HEK293 (cell line): ENCODE data around the gene RPS19.

ENCODE experiments used
- CTCF ChIA-PET: fragments of 350-600 bp; formaldehyde crosslinking; extraction: SDS; loops from one replicate; lab custom pipeline; 2021; ENCODE audit warnings: antibody characterized with exemption; lab: Yijun Ruan, JAX
- POLR2A ChIA-PET: fragments of 300-600 bp; formaldehyde crosslinking; extraction: SDS; loops from one replicate; lab custom pipeline; 2020; ENCODE audit warnings: antibody characterized with exemption, inconsistent platforms; lab: Yijun Ruan, JAX
- H3K27ac ChIP-seq: fragments of 200-500 bp; sonication (Bioruptor generic); 2 replicates; pipeline ENCODE4 v1.5.1; 2014; ENCODE audit warnings: low read depth, low read length, control low read depth, inconsistent platforms; ENCODE audit errors: extremely low read depth
- H3K36me3 ChIP-seq, 2 experiments: fragments of 200-500 bp in 1 of 2; sonication (Bioruptor generic) in 1 of 2; 1 replicate in 1 of 2; 2 replicates in 1 of 2; pipeline ENCODE4 v1.5.1; 2014 to 2017; ENCODE audit warnings: inconsistent platforms in 2 of 2, low read length in 2 of 2; ENCODE audit not compliant: control insufficient read depth in 2 of 2, insufficient read depth in 1 of 2
- H3K4me1 ChIP-seq: fragments of 200-500 bp; sonication (Bioruptor generic); 2 replicates; pipeline ENCODE4 v1.5.1; 2014; ENCODE audit warnings: mild to moderate bottlenecking, low read length, inconsistent platforms; ENCODE audit not compliant: control insufficient read depth, insufficient read depth
- H3K4me3 ChIP-seq: 2 replicates; pipeline ENCODE4 v1.5.1; 2011; ENCODE audit warnings: low read depth, mild to moderate bottlenecking, control low read depth, low read length, moderate library complexity
- H3K9me3 ChIP-seq: fragments of 200-500 bp; sonication (Bioruptor generic); 2 replicates; pipeline ENCODE4 v1.5.1; 2014; ENCODE audit warnings: low read depth, low read length, inconsistent platforms; ENCODE audit not compliant: control insufficient read depth, insufficient read depth
- OSR2 ChIP-seq: fragments of 450-650 bp; formaldehyde crosslinking; IDR thresholded peaks from 2 replicates; pipeline ENCODE4 v1.5.1; 2016; ENCODE audit warnings: missing biosample characterization, missing genetic modification characterization
- SP7 ChIP-seq: fragments of 450-650 bp; formaldehyde crosslinking; IDR thresholded peaks from 2 replicates; pipeline ENCODE4 v1.5.1; 2016; ENCODE audit warnings: missing biosample characterization, missing genetic modification characterization
- ZFHX2 ChIP-seq: fragments of 450-650 bp; formaldehyde crosslinking; conservative IDR thresholded peaks from 2 replicates; pipeline ENCODE4 v1.5.1; 2016; ENCODE audit warnings: missing biosample characterization, missing genetic modification characterization
- ZNF184 ChIP-seq: fragments of 450-650 bp; IDR thresholded peaks from 2 replicates; pipeline ENCODE4 v1.5.1; 2018; ENCODE audit warnings: missing biosample characterization, mild to moderate bottlenecking, missing genetic modification characterization
- ZNF2 ChIP-seq: fragments of 450-650 bp; formaldehyde crosslinking; IDR thresholded peaks from 2 replicates; pipeline ENCODE4 v1.5.1; 2016; ENCODE audit warnings: missing biosample characterization, missing genetic modification characterization
- ZNF416 ChIP-seq: fragments of 450-650 bp; formaldehyde crosslinking; IDR thresholded peaks from 2 replicates; pipeline ENCODE4 v1.5.1; 2016; ENCODE audit warnings: missing biosample characterization, missing genetic modification characterization
- ZNF560 ChIP-seq: fragments of 450-650 bp; formaldehyde crosslinking; IDR thresholded peaks from 2 replicates; pipeline ENCODE4 v1.5.1; 2017; ENCODE audit warnings: missing biosample characterization, missing genetic modification characterization, borderline replicate concordance
- ZNF600 ChIP-seq: fragments of 450-650 bp; formaldehyde crosslinking; IDR thresholded peaks from 2 replicates; pipeline ENCODE4 v1.5.1; 2016; ENCODE audit warnings: missing biosample characterization, missing genetic modification characterization
- ZNF660 ChIP-seq: fragments of 450-650 bp; IDR thresholded peaks from 2 replicates; pipeline ENCODE4 v1.5.1; 2018; ENCODE audit warnings: missing biosample characterization, mild to moderate bottlenecking, missing genetic modification characterization
- ZNF791 ChIP-seq: fragments of 450-650 bp; formaldehyde crosslinking; IDR thresholded peaks from 2 replicates; pipeline ENCODE4 v1.5.1; 2016; ENCODE audit warnings: missing biosample characterization, missing genetic modification characterization
- ZNF837 ChIP-seq: fragments of 450-650 bp; formaldehyde crosslinking; IDR thresholded peaks from 2 replicates; pipeline ENCODE4 v1.5.1; 2016; ENCODE audit warnings: missing biosample characterization, missing genetic modification characterization
- TF ChIP-seq, protein P1 (sequence below): fragments of 450-650 bp; formaldehyde crosslinking; IDR thresholded peaks from 2 replicates; pipeline ENCODE4 v1.5.1; 2016; ENCODE audit warnings: missing biosample characterization, missing genetic modification characterization, borderline replicate concordance
- TF ChIP-seq, protein P2 (sequence below): fragments of 450-650 bp; formaldehyde crosslinking; IDR thresholded peaks from 2 replicates; pipeline ENCODE4 v1.5.1; 2016; ENCODE audit warnings: missing biosample characterization, missing genetic modification characterization
- TF ChIP-seq, protein P3 (sequence below): fragments of 450-650 bp; formaldehyde crosslinking; IDR thresholded peaks from 2 replicates; pipeline ENCODE4 v1.5.1; 2016; ENCODE audit warnings: missing biosample characterization, missing genetic modification characterization
- TF ChIP-seq, protein P4 (sequence below): fragments of 450-650 bp; formaldehyde crosslinking; IDR thresholded peaks from 2 replicates; pipeline ENCODE4 v1.5.1; 2016; ENCODE audit warnings: missing biosample characterization, missing genetic modification characterization
- TF ChIP-seq, protein P5 (sequence below): fragments of 450-650 bp; formaldehyde crosslinking; IDR thresholded peaks from 2 replicates; pipeline ENCODE4 v1.5.1; 2016; ENCODE audit warnings: missing biosample characterization, missing genetic modification characterization
- TF ChIP-seq, protein P6 (sequence below): fragments of 450-650 bp; formaldehyde crosslinking; IDR thresholded peaks from 2 replicates; pipeline ENCODE4 v1.5.1; 2016; ENCODE audit warnings: missing biosample characterization, missing genetic modification characterization

RPS19 gene

DNA sequence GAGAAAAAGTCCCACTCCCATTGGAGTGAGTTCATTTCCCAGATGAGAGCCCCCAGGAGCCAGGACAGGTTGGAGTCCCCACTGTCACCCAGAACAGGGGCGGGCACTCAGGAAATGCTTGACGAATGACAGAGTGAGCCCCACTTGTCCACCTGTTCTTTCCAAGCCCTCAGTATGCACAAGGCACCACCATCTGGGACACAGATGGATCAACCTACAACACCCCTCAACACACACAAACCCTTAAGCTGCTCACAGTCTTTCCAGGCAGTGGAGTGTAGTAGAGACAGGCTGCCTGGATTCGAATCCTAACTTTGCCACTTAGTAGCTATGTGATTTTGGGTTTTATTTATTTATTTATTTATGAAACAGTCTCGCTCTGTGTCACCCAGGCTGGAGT lies 30.9 kb downstream of the RPS19 start (continued):
- TF ChIP-seq, protein P1, sequence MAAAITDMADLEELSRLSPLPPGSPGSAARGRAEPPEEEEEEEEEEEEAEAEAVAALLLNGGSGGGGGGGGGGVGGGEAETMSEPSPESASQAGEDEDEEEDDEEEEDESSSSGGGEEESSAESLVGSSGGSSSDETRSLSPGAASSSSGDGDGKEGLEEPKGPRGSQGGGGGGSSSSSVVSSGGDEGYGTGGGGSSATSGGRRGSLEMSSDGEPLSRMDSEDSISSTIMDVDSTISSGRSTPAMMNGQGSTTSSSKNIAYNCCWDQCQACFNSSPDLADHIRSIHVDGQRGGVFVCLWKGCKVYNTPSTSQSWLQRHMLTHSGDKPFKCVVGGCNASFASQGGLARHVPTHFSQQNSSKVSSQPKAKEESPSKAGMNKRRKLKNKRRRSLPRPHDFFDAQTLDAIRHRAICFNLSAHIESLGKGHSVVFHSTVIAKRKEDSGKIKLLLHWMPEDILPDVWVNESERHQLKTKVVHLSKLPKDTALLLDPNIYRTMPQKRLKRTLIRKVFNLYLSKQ (tag by site-specific recombination) = no peak

DNA sequence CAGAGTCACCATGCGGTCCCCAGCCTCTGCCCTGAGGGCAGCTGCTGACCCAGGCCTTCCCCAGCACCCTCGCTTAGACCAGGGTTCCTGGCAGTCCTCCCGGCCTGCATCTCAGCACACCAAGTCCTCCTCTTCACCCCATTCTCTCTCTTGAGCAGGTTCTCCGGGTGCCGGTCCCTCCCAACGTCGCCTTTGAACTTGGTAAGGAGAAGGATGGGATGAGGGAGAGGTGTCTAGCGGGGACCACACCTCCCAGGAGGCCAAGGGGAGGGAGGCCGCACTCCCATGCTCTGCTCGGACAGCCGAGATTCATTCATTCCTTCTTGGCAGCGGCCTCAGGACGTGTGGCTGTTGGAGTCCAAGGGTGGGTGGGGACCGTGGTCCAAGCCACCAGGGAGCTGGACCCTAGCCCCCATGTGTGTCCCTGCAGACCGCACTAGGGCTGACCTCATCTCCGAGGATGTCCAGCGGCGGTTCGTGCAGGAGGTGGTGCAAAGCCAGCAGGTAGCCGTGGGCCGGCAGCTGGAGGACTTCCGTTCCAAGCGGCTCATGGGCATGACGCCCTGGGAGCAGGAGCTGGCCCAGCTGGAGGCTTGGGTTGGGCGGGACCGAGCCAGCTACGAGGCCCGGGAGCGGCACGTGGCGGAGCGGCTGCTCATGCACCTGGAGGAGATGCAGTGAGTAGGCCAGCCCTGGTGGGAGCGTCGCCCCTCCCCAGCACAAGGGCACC lies 32.3 kb downstream of the RPS19 start:
- Histone ChIP-seq H3K36me3 (peaks cover 22 to 42% of the 10 kb centered on the region in 2 experiments), H3K4me3 (no peak overlapping the region), H3K9me3 (no peaks in the 10 kb centered on the region), H3K4me1 (no peaks in the 10 kb centered on the region), H3K27ac (no peak overlapping the region)
- TF ChIP-seq ZNF600 (peak; percentile 75; the same call in 1 of the 2 replicates), ZNF184 (tag by site-specific recombination) (no peak), ZNF560 (tag by site-specific recombination) (no peak), ZNF2 (tag by site-specific recombination) (no peak)
- POLR2A ChIA-PET = interaction anchor here (1.5 kb wide), 1 partner anchor 20 kb away, joined by 4 read pairs; no protein-coding TSS in a partner anchor
- CTCF ChIA-PET = interaction anchor here (0.8 kb wide), 1 partner anchor 19 kb away, joined by 3 read pairs; no protein-coding TSS in a partner anchor

DNA sequence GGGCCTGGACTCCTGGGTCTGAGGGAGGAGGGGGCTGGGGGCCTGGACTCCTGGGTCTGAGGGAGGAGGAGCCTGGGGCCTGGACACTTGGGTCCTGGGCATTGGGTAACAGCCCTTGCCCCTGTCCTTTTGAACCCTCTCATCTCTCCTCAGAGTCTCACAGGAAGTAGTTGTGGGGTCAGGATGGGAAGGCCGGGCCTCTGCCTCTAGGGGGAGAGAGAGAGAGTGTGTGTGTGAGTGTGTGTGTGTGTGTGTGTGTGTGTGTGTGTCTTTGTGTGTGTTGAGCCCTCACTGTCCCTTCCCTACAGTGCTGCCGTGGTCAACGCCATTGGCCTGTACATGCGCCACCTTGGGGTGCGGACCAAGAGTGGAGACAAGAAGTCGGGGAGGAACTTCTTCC lies 33.8 kb downstream of the RPS19 start:
- peaks cover 28 to 50% of the 10 kb centered on the region in 2 experiments for H3K36me3 ChIP-seq
- ChIA-PET POLR2A (no interaction called here), CTCF (no interaction called here)
- H3K27ac ChIP-seq = 0 out of 2 replicates have a peak overlapping the region, but pooled peaks have one; percentile 24
- H3K4me1 ChIP-seq = no peaks in the 10 kb centered on the region
- no peak overlapping the region for H3K4me3 ChIP-seq
- H3K9me3 ChIP-seq = no peaks in the 10 kb centered on the region
- TF ChIP-seq OSR2 = no peak
- TF ChIP-seq, protein P2, sequence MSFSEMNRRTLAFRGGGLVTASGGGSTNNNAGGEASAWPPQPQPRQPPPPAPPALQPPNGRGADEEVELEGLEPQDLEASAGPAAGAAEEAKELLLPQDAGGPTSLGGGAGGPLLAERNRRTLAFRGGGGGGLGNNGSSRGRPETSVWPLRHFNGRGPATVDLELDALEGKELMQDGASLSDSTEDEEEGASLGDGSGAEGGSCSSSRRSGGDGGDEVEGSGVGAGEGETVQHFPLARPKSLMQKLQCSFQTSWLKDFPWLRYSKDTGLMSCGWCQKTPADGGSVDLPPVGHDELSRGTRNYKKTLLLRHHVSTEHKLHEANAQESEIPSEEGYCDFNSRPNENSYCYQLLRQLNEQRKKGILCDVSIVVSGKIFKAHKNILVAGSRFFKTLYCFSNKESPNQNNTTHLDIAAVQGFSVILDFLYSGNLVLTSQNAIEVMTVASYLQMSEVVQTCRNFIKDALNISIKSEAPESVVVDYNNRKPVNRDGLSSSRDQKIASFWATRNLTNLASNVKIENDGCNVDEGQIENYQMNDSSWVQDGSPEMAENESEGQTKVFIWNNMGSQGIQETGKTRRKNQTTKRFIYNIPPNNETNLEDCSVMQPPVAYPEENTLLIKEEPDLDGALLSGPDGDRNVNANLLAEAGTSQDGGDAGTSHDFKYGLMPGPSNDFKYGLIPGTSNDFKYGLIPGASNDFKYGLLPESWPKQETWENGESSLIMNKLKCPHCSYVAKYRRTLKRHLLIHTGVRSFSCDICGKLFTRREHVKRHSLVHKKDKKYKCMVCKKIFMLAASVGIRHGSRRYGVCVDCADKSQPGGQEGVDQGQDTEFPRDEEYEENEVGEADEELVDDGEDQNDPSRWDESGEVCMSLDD (tag by site-specific recombination) = peak; percentile 71; the same call in 1 of the 2 replicates
- TF ChIP-seq ZNF416 = no peak
- no peak for TF ChIP-seq ZNF660
- TF ChIP-seq ZNF837 (tag by site-specific recombination) = no peak
- no peak for TF ChIP-seq ZFHX2 (tag by site-specific recombination)
- TF ChIP-seq, protein P3, sequence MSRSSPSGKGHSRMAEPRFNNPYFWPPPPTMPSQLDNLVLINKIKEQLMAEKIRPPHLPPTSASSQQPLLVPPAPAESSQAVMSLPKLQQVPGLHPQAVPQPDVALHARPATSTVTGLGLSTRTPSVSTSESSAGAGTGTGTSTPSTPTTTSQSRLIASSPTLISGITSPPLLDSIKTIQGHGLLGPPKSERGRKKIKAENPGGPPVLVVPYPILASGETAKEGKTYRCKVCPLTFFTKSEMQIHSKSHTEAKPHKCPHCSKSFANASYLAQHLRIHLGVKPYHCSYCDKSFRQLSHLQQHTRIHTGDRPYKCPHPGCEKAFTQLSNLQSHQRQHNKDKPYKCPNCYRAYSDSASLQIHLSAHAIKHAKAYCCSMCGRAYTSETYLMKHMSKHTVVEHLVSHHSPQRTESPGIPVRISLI (tag by site-specific recombination) = no peak
- 0 out of 2 replicates have a peak, but pooled peaks have one; percentile 33 for TF ChIP-seq SP7 (tag by site-specific recombination)
- no peak for TF ChIP-seq ZNF184 (tag by site-specific recombination)
- TF ChIP-seq, protein P1 (tag by site-specific recombination) = no peak
- TF ChIP-seq, protein P4, sequence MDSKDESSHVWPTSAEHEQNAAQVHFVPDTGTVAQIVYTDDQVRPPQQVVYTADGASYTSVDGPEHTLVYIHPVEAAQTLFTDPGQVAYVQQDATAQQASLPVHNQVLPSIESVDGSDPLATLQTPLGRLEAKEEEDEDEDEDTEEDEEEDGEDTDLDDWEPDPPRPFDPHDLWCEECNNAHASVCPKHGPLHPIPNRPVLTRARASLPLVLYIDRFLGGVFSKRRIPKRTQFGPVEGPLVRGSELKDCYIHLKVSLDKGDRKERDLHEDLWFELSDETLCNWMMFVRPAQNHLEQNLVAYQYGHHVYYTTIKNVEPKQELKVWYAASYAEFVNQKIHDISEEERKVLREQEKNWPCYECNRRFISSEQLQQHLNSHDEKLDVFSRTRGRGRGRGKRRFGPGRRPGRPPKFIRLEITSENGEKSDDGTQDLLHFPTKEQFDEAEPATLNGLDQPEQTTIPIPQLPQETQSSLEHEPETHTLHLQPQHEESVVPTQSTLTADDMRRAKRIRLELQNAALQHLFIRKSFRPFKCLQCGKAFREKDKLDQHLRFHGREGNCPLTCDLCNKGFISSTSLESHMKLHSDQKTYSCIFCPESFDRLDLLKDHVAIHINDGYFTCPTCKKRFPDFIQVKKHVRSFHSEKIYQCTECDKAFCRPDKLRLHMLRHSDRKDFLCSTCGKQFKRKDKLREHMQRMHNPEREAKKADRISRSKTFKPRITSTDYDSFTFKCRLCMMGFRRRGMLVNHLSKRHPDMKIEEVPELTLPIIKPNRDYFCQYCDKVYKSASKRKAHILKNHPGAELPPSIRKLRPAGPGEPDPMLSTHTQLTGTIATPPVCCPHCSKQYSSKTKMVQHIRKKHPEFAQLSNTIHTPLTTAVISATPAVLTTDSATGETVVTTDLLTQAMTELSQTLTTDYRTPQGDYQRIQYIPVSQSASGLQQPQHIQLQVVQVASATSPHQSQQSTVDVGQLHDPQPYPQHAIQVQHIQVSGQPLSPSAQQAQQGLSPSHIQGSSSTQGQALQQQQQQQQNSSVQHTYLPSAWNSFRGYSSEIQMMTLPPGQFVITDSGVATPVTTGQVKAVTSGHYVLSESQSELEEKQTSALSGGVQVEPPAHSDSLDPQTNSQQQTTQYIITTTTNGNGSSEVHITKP (tag by site-specific recombination) = no peak
- TF ChIP-seq, protein P5, sequence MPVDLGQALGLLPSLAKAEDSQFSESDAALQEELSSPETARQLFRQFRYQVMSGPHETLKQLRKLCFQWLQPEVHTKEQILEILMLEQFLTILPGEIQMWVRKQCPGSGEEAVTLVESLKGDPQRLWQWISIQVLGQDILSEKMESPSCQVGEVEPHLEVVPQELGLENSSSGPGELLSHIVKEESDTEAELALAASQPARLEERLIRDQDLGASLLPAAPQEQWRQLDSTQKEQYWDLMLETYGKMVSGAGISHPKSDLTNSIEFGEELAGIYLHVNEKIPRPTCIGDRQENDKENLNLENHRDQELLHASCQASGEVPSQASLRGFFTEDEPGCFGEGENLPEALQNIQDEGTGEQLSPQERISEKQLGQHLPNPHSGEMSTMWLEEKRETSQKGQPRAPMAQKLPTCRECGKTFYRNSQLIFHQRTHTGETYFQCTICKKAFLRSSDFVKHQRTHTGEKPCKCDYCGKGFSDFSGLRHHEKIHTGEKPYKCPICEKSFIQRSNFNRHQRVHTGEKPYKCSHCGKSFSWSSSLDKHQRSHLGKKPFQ = no peak
- TF ChIP-seq, protein P6, sequence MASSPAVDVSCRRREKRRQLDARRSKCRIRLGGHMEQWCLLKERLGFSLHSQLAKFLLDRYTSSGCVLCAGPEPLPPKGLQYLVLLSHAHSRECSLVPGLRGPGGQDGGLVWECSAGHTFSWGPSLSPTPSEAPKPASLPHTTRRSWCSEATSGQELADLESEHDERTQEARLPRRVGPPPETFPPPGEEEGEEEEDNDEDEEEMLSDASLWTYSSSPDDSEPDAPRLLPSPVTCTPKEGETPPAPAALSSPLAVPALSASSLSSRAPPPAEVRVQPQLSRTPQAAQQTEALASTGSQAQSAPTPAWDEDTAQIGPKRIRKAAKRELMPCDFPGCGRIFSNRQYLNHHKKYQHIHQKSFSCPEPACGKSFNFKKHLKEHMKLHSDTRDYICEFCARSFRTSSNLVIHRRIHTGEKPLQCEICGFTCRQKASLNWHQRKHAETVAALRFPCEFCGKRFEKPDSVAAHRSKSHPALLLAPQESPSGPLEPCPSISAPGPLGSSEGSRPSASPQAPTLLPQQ (tag by site-specific recombination) = peak; percentile 47; the same call in 1 of the 2 replicates
- no peak for TF ChIP-seq ZNF791 (tag by site-specific recombination)
